Large intestine (tissue), 12 donors: ENCODE data around the gene FAR2. TPM values are rescaled to one million over a fixed set of nuclear protein-coding genes. Genes with fewer than 3 reads are reported as not detected.

Source experiments
- DNase-seq, 2 donors: peaks; one replicate each; pipeline versions ENCODE4 v3.0.0 to v3.0.0-alpha.2; 2013
- H3K27ac ChIP-seq: one replicate; pipeline ENCODE4 v1.5.1; 2013; ENCODE audit warnings: low read length
- H3K27me3 ChIP-seq: 2 replicates; pipeline ENCODE4 v1.6.1; 2013; ENCODE audit warnings: low read length; ENCODE audit not compliant: control insufficient read depth, insufficient read depth
- H3K36me3 ChIP-seq: 2 replicates; pipeline ENCODE4 v1.6.1; 2013; ENCODE audit warnings: low read length; ENCODE audit not compliant: control insufficient read depth, insufficient read depth
- H3K4me1 ChIP-seq: one replicate; pipeline ENCODE4 v1.6.1; 2013; ENCODE audit warnings: low read length; ENCODE audit not compliant: control insufficient read depth, insufficient read depth
- H3K4me3 ChIP-seq: one replicate; pipeline ENCODE4 v1.5.1; 2013; ENCODE audit warnings: low read length
- H3K9me3 ChIP-seq: one replicate; pipeline ENCODE4 v1.6.1; 2013; ENCODE audit warnings: mild to moderate bottlenecking, low read depth, low read length, moderate library complexity; ENCODE audit not compliant: control insufficient read depth
- WGBS: methylation state at CpG from one replicate; pipeline ENCODE4 v1.1.5; 2013; ENCODE audit warnings: low lambda C conversion rate; ENCODE audit not compliant: insufficient coverage; 5-methylcytosine and 5-hydroxymethylcytosine counted together
- long read RNA-seq, 11 donors: transcript quantifications; one replicate each; lab custom pipeline, GENCODE V29; 2026
- polyA plus RNA-seq: library from polyadenylated mRNA; unstranded; fragments of 120-200 nt; gene quantifications from one replicate; pipeline ENCODE4 v1.2.1, GENCODE V29; 2013

FAR2 gene
- 18.1 TPM for polyA plus RNA-seq
- long read RNA-seq, donor 1, partial matches to known transcripts = 5 of 32 reads
- long read RNA-seq, donor 1, other reads (novel, unspliced or antisense) = 25 of 32 reads
- long read RNA-seq, donor 2, partial matches to known transcripts = 13 of 17 reads
- long read RNA-seq, donor 2, other reads (novel, unspliced or antisense) = 0 of 17 reads
- long read RNA-seq, donor 3 = 0 reads
- long read RNA-seq, donor 4, partial matches to known transcripts = 0 of 1 reads
- long read RNA-seq, donor 4, other reads (novel, unspliced or antisense) = 0 of 1 reads
- long read RNA-seq, donor 5, partial matches to known transcripts = 7 of 43 reads
- long read RNA-seq, donor 5, other reads (novel, unspliced or antisense) = 33 of 43 reads
- long read RNA-seq, donor 6 = 0 reads
- long read RNA-seq, donor 7, partial matches to known transcripts = 0 of 1 reads
- long read RNA-seq, donor 7, other reads (novel, unspliced or antisense) = 0 of 1 reads
- long read RNA-seq, donor 8, partial matches to known transcripts = 36 of 62 reads
- long read RNA-seq, donor 8, other reads (novel, unspliced or antisense) = 25 of 62 reads
- long read RNA-seq, donor 9, partial matches to known transcripts = 17 of 53 reads
- long read RNA-seq, donor 9, other reads (novel, unspliced or antisense) = 33 of 53 reads
- long read RNA-seq, donor 10, transcript FAR2-202 (12 exons, 3,616 nt) = major isoform, 6 of 15 reads
- long read RNA-seq, donor 10, partial matches to known transcripts = 9 of 15 reads
- long read RNA-seq, donor 10, other reads (novel, unspliced or antisense) = 0 of 15 reads
- long read RNA-seq, donor 11, partial matches to known transcripts = 0 of 2 reads
- long read RNA-seq, donor 11, other reads (novel, unspliced or antisense) = 0 of 2 reads

- H3K36me3 ChIP-seq = no peaks in the 10 kb centered on the region
- H3K4me3 ChIP-seq = peak within 1 kb of the TSS; percentile 84
- no peaks in the 10 kb centered on the region for H3K27me3 ChIP-seq
- H3K27ac ChIP-seq = peak within 1 kb of the TSS; percentile 83
- WGBS = no CpG with 5 or more reads among the region's 66 CpGs
- peak; percentile 60 to 86 for DNase-seq
- peaks cover 7% of the 10 kb centered on the region for H3K4me1 ChIP-seq
- no peaks in the 10 kb centered on the region for H3K9me3 ChIP-seq
These were observed at the start of gene FAR2 for GRCh38 chr12:29148911-29149690. FAR2 (plus strand) TSS chr12:29149278; CDS start chr12:29270450, 121,172 bp downstream.

GRCh38 chr12:29102741-29103140 lies 46.3 kb upstream of the FAR2 start:
- no peak overlapping the region for H3K27ac ChIP-seq

GRCh38 chr12:29103539-29103974 lies 45.5 kb upstream of the FAR2 start:
- Histone ChIP-seq H3K4me1 (no peaks in the 10 kb centered on the region), H3K36me3 (no peaks in the 10 kb centered on the region), H3K27me3 (no peaks in the 10 kb centered on the region), H3K4me3 (no peak overlapping the region), H3K27ac (no peak overlapping the region), H3K9me3 (no peaks in the 10 kb centered on the region)
- WGBS = 82% methylated on average over 2 of the region's 5 CpGs
- DNase-seq = peak in 1 of 2 donors; percentile 7

More at GRCh38 chr12:29102741-29103140, 46.3 kb upstream of the FAR2 start:
- no peaks in the 10 kb centered on the region for H3K27me3 ChIP-seq
- H3K9me3 ChIP-seq = no peaks in the 10 kb centered on the region
- WGBS = 86% methylated on average over 1 of the region's 2 CpGs
- no peak overlapping the region for H3K4me3 ChIP-seq
- no peaks in the 10 kb centered on the region for H3K36me3 ChIP-seq
- H3K4me1 ChIP-seq = no peaks in the 10 kb centered on the region
- no peak for DNase-seq

DNA sequence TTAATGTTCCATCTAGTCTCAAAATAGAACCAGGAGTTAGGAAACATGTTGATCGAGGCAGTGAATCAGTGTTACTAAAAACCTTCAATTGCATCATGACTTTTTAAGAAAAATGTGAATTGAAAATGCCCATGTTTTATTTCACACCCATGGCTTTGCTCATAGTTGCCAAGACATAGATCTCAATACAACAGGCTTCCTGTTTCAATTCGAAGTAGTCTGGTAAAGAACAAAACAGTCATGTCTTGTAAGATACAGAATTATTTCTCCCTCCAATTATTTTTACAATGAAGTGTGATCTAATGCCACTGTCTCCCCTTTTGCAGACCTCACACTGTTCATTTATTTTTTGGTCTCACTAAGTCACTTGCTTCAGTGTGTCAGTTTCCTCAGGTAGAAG lies 44.6 kb upstream of the FAR2 start:
- H3K9me3 ChIP-seq = no peaks in the 10 kb centered on the region
- H3K27ac ChIP-seq = no peak overlapping the region
- H3K4me1 ChIP-seq = no peaks in the 10 kb centered on the region
- no CpG with 5 or more reads among the region's 2 CpGs for WGBS
- no peak for DNase-seq
- no peak overlapping the region for H3K4me3 ChIP-seq
- no peaks in the 10 kb centered on the region for H3K36me3 ChIP-seq
- no peaks in the 10 kb centered on the region for H3K27me3 ChIP-seq

DNA sequence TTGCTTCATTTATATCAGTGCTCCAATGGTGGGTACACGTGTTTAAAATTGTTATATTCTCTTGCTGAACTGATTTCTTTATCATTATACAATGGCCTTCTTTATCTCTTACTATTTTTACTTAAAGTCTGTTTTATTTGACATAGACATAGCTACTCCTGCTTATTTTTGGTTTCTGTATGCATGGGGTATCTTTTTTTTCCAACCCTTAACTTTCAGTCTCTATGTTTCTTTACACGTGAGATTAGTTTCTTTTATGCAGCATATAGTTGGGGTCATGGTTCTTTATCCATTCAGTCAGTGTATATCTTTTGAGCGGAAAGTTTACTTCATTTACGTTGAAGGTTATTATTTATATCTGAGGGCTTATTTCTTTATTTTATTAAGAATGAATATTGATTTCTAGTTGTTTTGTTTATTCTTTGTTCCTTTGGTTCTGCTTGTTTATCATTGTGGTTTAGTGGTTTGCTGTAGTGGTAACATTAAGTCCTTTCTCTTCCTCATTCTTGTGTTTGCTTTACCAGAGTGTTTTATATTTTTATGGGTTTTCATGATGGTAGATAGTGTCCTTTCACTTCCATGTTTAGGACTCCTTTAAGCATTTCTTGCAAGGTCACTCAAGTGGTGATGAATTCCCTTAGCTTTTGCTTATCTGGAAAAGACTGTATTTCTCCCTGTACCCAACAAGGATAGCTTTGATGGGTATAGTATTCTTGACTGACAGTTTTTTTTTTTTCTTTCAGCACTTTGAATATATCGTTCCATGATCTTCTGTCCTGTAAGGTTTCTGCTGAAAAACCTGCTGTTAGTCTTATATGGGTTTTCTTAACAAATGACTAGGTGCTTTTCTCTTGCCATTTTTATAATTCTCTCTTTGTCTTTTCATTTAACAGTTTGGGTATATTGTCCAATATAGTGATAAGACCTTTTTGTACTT lies 38.3 kb upstream of the FAR2 start:
- no peaks in the 10 kb centered on the region for H3K27me3 ChIP-seq
- no peaks in the 10 kb centered on the region for H3K36me3 ChIP-seq
- WGBS = 68% methylated on average over 4 of the region's 5 CpGs
- no peak overlapping the region for H3K4me3 ChIP-seq
- H3K27ac ChIP-seq = no peak overlapping the region
- no peak for DNase-seq
- no peaks in the 10 kb centered on the region for H3K4me1 ChIP-seq
- no peaks in the 10 kb centered on the region for H3K9me3 ChIP-seq

DNA sequence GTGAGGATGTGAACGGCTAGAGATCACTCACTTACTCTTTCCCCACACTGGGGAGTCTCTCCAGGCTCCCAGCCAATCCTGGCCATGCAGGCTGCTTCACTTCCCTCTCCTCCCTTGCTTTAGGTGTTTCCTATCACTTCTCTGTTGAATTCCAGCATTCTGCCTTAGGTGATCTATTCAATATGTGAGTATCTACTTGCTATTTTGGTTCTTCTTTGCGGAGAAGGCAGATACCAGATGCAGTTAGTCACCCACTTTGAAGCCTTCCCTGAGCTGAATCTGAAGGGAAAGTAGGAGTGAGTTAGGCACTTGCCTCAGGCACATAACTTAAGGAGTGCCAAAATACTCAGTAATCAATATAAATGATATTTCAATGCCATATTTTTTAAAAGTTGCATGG lies 36.0 kb upstream of the FAR2 start:
- no peaks in the 10 kb centered on the region for H3K9me3 ChIP-seq
- WGBS = no CpG with 5 or more reads among the region's 2 CpGs
- no peak overlapping the region for H3K27ac ChIP-seq
- H3K27me3 ChIP-seq = no peaks in the 10 kb centered on the region
- H3K4me1 ChIP-seq = no peaks in the 10 kb centered on the region
- H3K36me3 ChIP-seq = no peaks in the 10 kb centered on the region
- H3K4me3 ChIP-seq = no peak overlapping the region
- DNase-seq = no peak

GRCh38 chr12:29116414-29116813 lies 32.7 kb upstream of the FAR2 start:
- Histone ChIP-seq H3K9me3 (no peaks in the 10 kb centered on the region), H3K4me3 (no peak overlapping the region), H3K27me3 (no peaks in the 10 kb centered on the region), H3K4me1 (no peaks in the 10 kb centered on the region), H3K27ac (no peak overlapping the region), H3K36me3 (no peaks in the 10 kb centered on the region)
- WGBS = 100% methylated on average over 1 of the region's 3 CpGs
- no peak for DNase-seq

DNA sequence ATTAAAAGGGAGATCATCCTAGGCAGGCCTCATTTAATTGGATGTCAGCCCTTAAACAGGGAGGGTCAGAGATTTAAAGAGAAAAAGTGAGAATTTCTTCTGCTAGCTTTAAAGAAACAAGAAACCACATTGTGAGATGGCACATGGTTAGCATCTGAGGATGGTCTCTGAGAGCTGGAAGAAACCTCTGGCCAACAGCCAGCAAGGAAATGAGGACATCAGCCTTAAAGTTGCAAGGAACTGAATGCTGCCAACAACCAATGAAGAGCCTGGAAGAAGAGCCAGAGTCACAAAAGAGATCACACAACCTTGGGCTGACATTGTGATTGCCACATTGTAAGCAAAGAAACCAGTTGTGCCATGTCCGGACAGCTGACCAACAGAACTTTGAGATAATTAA lies 17.5 kb upstream of the FAR2 start:
- Histone ChIP-seq H3K4me3 (no peak overlapping the region), H3K4me1 (no peaks in the 10 kb centered on the region), H3K36me3 (no peaks in the 10 kb centered on the region), H3K27ac (no peak overlapping the region), H3K9me3 (no peaks in the 10 kb centered on the region), H3K27me3 (no peaks in the 10 kb centered on the region)
- no CpG with 5 or more reads among the region's 1 CpG for WGBS
- no peak for DNase-seq

GRCh38 chr12:29132316-29132715 lies 16.8 kb upstream of the FAR2 start:
- H3K36me3 ChIP-seq = no peaks in the 10 kb centered on the region
- no peaks in the 10 kb centered on the region for H3K9me3 ChIP-seq
- no peaks in the 10 kb centered on the region for H3K27me3 ChIP-seq
- no peaks in the 10 kb centered on the region for H3K4me1 ChIP-seq
- no peak for DNase-seq
- H3K4me3 ChIP-seq = no peak overlapping the region
- 95% methylated on average over 3 of the region's 6 CpGs for WGBS
- H3K27ac ChIP-seq = no peak overlapping the region
